Cardiac fibroblast (primary cell): ENCODE results near the gene RABEPK.
"Not testable (repeated sequence)": the region's sequence is repeated elsewhere in the genome, so short reads cannot be mapped to it uniquely, and the experiment has no call there.

Source experiments
- DNase-seq, 2 donors: peaks; one replicate each; pipeline versions ENCODE4 v3.0.0 to v3.0.0-alpha.2; 2010; ENCODE audit warnings: low read depth in 2 of 2
- H3K4me3 ChIP-seq, 2 donors: replicated peaks in 1 of 2; 1 replicate in 1 of 2; 2 replicates in 1 of 2; pipeline ENCODE4 v1.5.1; 2011; ENCODE audit warnings: low read depth in 2 of 2, low read length in 2 of 2, mild to moderate bottlenecking in 2 of 2, moderate library complexity in 1 of 2
- CTCF ChIP-seq: IDR thresholded peaks from one replicate; pipeline ENCODE4 v1.5.1; 2011; ENCODE audit warnings: low read depth, mild to moderate bottlenecking, low read length, inconsistent platforms

Gene RABEPK

GRCh38 chr9:125258160-125258785, 57.9 kb downstream of the RABEPK start:
- no peak for TF ChIP-seq CTCF
- H3K4me3 ChIP-seq, result no peak overlapping the region
- DNase-seq, result no peak

GRCh38 chr9:125258832-125259534, 58.6 kb downstream of the RABEPK start:
- no peak for DNase-seq
- TF ChIP-seq CTCF, result no peak
- no peak overlapping the region for H3K4me3 ChIP-seq

GRCh38 chr9:125260561-125260960, 60.2 kb downstream of the RABEPK start:
- DNase-seq, result no peak
- no peak for TF ChIP-seq CTCF
- H3K4me3 ChIP-seq, result no peak overlapping the region

- peak within 1 kb of the TSS; percentile 93 to 95 for H3K4me3 ChIP-seq
- no peak for TF ChIP-seq CTCF
- DNase-seq, result peak; percentile 84 to 90
These were observed 61.4 kb downstream of the RABEPK start, which contains the start of gene GAPVD1 for GRCh38 chr9:125261501-125262293. GAPVD1 (plus strand) TSS chr9:125261826; CDS start chr9:125298922, 37,096 bp downstream.

- H3K4me3 ChIP-seq, result peak overlapping the region; percentile 93 to 95
- DNase-seq, result peak in 1 of 2 donors; percentile 14
- TF ChIP-seq CTCF, result no peak
These were observed 62.1 kb downstream of the RABEPK start for GRCh38 chr9:125262294-125262991.

GRCh38 chr9:125264068-125264467, 63.7 kb downstream of the RABEPK start:
- not testable (repeated sequence) for H3K4me3 ChIP-seq
- peak; percentile 8 to 18 for DNase-seq
